ENCODE results near the gene DLGAP4. TPM values are rescaled to one million over a fixed set of nuclear protein-coding genes. Genes with fewer than 3 reads are reported as not detected.
A peak's percentile ranks its signal among the peaks of the same experiment; 100 is the strongest.

Gene DLGAP4
- polyA plus RNA-seq, 1 of the 3 experiments (the other 2 are of a cell fraction), result 31.2 TPM

DNA sequence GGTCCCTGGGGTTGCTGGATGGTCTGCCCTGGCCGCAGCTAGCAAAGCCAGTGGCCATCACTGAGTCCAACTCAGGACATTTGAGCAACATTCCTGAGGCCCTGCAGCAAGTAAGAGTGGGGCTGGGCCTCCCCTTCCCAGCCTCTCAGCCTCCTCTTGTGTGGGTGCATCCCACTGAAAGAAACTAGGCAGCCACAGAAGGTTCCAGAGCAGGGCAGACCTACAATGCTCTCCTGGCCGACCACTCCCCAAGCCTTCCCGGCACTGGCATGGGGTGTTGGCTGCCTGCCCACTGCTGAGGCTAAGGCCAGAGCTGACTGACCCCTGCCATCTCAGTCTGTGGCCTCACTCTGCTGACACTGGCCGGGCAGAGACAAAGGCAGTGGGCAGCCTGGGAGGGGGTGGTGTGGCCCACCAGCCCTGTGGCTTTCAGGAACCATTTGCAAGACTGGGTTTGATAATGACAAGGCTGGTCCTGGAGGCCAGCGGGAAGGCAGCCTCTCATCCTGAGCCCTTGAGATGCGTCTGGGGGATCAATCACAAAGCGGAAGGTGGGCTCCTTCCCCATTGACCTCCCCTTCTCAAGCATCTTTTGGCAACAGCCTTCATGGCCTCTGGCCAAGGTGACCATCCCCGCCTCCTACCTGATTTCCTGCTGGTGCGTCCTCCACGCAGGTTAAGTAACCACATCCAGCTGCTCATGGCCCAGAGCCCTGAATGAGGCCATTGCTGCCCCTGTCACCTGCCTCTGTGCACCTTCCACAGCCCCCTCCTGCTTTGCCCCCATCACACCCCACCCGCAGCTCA, 9.6 kb downstream of the DLGAP4 start:
- peak; percentile 70 for DNase-seq
- TF ChIP-seq TEAD4 (IDR thresholded peaks at IDR 0.05; ENCODE audit: borderline replicate concordance, insufficient read depth) (no peak), NFIC (IDR thresholded peaks at IDR 0.05; ENCODE audit: borderline replicate concordance) (no peak), RFX5 (IDR thresholded peaks at IDR 0.05; ENCODE audit: low read length) (no peak), FOXM1 (IDR thresholded peaks at IDR 0.05; ENCODE audit: low read depth) (no peak), TCF12 (IDR thresholded peaks at IDR 0.05) (no peak), YY1 (IDR thresholded peaks at IDR 0.05; ENCODE audit: low read depth) (no peak), ELF1 (IDR thresholded peaks at IDR 0.05) (no peak)
- TF ChIP-seq, protein P1, sequence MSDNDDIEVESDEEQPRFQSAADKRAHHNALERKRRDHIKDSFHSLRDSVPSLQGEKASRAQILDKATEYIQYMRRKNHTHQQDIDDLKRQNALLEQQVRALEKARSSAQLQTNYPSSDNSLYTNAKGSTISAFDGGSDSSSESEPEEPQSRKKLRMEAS (IDR thresholded peaks at IDR 0.05; ENCODE audit: low read depth), result no peak
- ChIA-PET POLR2A (no interaction called here), CTCF (interaction anchor here (0.6 to 2.2 kb wide), 4 partner anchors 113 to 507 kb away, joined by 3 to 6 read pairs (median 4); partner anchors contain the start of gene SCAND1)
- Histone ChIP-seq H3K9me3 (no peaks in the 10 kb centered on the region), H3K27me3 (ENCODE audit: insufficient read depth) (no peaks in the 10 kb centered on the region; the same call in 1 of the 2 replicates), H2AFZ (ENCODE audit: low read depth) (no peak overlapping the region), H3K4me3 (ENCODE audit: low read depth in 2 of 2, low read length in 1 of 2) (no peak overlapping the region), H3K4me1 (ENCODE audit: control insufficient read depth in 1 of 2, insufficient read depth in 2 of 2, low read depth in 1 of 2, low read length in 1 of 2) (peaks cover 0 to 6% of the 10 kb centered on the region in 2 experiments; a peak in 1 of 4 replicates), H3F3A (replicated peaks; ENCODE audit: insufficient read depth) (no peaks in the 10 kb centered on the region), H4K20me1 (ENCODE audit: insufficient read depth) (no peaks in the 10 kb centered on the region), H3K27ac (ENCODE audit: low read depth in 2 of 2, low read length in 1 of 2) (no peak overlapping the region), H3K36me3 (replicated peaks in 1 of 2; ENCODE audit: control insufficient read depth in 1 of 2, insufficient read depth in 2 of 2, low read length in 1 of 2) (no peaks in the 10 kb centered on the region), H3K9ac (no peak overlapping the region), H3K79me2 (ENCODE audit: insufficient read depth) (no peaks in the 10 kb centered on the region), H3K9me2 (no peaks in the 10 kb centered on the region), H3K4me2 (no peak overlapping the region)
- WGBS (ENCODE audit: low lambda C conversion rate), result 86% methylated on average over 6 of the region's 11 CpGs

DNA sequence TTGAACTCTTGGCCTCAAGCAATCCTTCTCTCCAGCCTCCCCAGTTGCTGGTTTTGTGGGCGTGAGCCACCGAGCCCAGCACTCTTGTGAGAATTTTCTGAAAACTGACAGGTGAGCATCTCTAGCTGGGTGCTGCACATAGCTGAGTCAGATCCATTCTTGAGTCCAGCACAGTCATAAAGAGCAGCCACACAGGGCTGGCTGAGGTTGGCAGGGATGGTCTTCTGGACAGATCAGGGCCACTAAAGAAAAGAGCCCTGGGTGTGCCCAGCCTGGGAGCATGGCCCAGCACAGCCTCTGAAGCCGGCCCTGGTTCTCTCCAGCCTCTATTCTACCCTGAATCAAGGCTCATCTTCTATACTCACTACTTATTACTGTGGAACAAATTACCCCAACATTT, 11.5 kb downstream of the DLGAP4 start:
- H3K4me2 ChIP-seq, result no peak overlapping the region
- H3K4me1 ChIP-seq (ENCODE audit: control insufficient read depth in 1 of 2, insufficient read depth in 2 of 2, low read depth in 1 of 2, low read length in 1 of 2), result peaks cover 0 to 6% of the 10 kb centered on the region in 2 experiments; a peak in 1 of 4 replicates
- TF ChIP-seq TAF1 (IDR thresholded peaks at IDR 0.05; ENCODE audit: borderline replicate concordance, low read depth, low read length), result no peak
- no peak for TF ChIP-seq EP300 (IDR thresholded peaks at IDR 0.05; ENCODE audit: borderline replicate concordance in 1 of 2, low read depth in 1 of 2, low read length in 1 of 2)
- no peak for TF ChIP-seq RCOR1 (IDR thresholded peaks at IDR 0.05; ENCODE audit: low read length)
- no peak for TF ChIP-seq POLR2AphosphoS5 (IDR thresholded peaks at IDR 0.05; ENCODE audit: low read depth, low read length)
- no peak for TF ChIP-seq TEAD4 (IDR thresholded peaks at IDR 0.05; ENCODE audit: borderline replicate concordance, insufficient read depth)
- TF ChIP-seq EZH2phosphoT487 (IDR thresholded peaks at IDR 0.05; ENCODE audit: borderline replicate concordance, low read depth), result no peak
- no peak for TF ChIP-seq YY1 (IDR thresholded peaks at IDR 0.05; ENCODE audit: low read depth)
- TF ChIP-seq, protein P2, sequence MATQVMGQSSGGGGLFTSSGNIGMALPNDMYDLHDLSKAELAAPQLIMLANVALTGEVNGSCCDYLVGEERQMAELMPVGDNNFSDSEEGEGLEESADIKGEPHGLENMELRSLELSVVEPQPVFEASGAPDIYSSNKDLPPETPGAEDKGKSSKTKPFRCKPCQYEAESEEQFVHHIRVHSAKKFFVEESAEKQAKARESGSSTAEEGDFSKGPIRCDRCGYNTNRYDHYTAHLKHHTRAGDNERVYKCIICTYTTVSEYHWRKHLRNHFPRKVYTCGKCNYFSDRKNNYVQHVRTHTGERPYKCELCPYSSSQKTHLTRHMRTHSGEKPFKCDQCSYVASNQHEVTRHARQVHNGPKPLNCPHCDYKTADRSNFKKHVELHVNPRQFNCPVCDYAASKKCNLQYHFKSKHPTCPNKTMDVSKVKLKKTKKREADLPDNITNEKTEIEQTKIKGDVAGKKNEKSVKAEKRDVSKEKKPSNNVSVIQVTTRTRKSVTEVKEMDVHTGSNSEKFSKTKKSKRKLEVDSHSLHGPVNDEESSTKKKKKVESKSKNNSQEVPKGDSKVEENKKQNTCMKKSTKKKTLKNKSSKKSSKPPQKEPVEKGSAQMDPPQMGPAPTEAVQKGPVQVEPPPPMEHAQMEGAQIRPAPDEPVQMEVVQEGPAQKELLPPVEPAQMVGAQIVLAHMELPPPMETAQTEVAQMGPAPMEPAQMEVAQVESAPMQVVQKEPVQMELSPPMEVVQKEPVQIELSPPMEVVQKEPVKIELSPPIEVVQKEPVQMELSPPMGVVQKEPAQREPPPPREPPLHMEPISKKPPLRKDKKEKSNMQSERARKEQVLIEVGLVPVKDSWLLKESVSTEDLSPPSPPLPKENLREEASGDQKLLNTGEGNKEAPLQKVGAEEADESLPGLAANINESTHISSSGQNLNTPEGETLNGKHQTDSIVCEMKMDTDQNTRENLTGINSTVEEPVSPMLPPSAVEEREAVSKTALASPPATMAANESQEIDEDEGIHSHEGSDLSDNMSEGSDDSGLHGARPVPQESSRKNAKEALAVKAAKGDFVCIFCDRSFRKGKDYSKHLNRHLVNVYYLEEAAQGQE (IDR thresholded peaks at IDR 0.05; ENCODE audit: low read depth, low read length), result no peak
- TF ChIP-seq NFIC (IDR thresholded peaks at IDR 0.05; ENCODE audit: borderline replicate concordance), result no peak
- TF ChIP-seq SIN3A (IDR thresholded peaks at IDR 0.05; ENCODE audit: borderline replicate concordance, low read depth, low read length), result no peak
- TF ChIP-seq, protein P1 (IDR thresholded peaks at IDR 0.05; ENCODE audit: low read depth), result no peak
- TF ChIP-seq NRF1 (IDR thresholded peaks at IDR 0.05; ENCODE audit: low read depth, low read length), result no peak
- TF ChIP-seq TCF12 (IDR thresholded peaks at IDR 0.05), result no peak
- no peak for TF ChIP-seq RAD21 (IDR thresholded peaks at IDR 0.05; ENCODE audit: low read length)
- TF ChIP-seq JUND (IDR thresholded peaks at IDR 0.05), result no peak
- TF ChIP-seq ELF1 (IDR thresholded peaks at IDR 0.05), result no peak
- TF ChIP-seq, protein P3, sequence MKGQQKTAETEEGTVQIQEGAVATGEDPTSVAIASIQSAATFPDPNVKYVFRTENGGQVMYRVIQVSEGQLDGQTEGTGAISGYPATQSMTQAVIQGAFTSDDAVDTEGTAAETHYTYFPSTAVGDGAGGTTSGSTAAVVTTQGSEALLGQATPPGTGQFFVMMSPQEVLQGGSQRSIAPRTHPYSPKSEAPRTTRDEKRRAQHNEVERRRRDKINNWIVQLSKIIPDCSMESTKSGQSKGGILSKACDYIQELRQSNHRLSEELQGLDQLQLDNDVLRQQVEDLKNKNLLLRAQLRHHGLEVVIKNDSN (IDR thresholded peaks at IDR 0.05; ENCODE audit: borderline replicate concordance, low read depth), result no peak
- no peak for TF ChIP-seq RFX5 (IDR thresholded peaks at IDR 0.05; ENCODE audit: low read length)
- H3K9me2 ChIP-seq, result no peaks in the 10 kb centered on the region
- WGBS (ENCODE audit: low lambda C conversion rate), result 47% methylated on average over 3 of the region's 3 CpGs
- no peaks in the 10 kb centered on the region for H4K20me1 ChIP-seq (ENCODE audit: insufficient read depth)
- ChIA-PET CTCF (interaction anchor here (0.9 kb wide), 1 partner anchor 121 kb away, joined by 4 read pairs; no protein-coding TSS in a partner anchor), POLR2A (interaction anchor here (0.7 kb wide), 1 partner anchor 23 kb away, joined by 3 read pairs; no protein-coding TSS in a partner anchor)
- no peak overlapping the region for H3K4me3 ChIP-seq (ENCODE audit: low read depth in 2 of 2, low read length in 1 of 2)
- H3K9ac ChIP-seq, result no peak overlapping the region
- no peaks in the 10 kb centered on the region for H3K79me2 ChIP-seq (ENCODE audit: insufficient read depth)
- no peaks in the 10 kb centered on the region for H3K36me3 ChIP-seq (replicated peaks in 1 of 2; ENCODE audit: control insufficient read depth in 1 of 2, insufficient read depth in 2 of 2, low read length in 1 of 2)
- no peaks in the 10 kb centered on the region for H3K9me3 ChIP-seq
- no peak overlapping the region for H2AFZ ChIP-seq (ENCODE audit: low read depth)
- H3F3A ChIP-seq (replicated peaks; ENCODE audit: insufficient read depth), result no peaks in the 10 kb centered on the region
- no peak overlapping the region for H3K27ac ChIP-seq (ENCODE audit: low read depth in 2 of 2, low read length in 1 of 2)
- DNase-seq, result peak; percentile 31
- no peaks in the 10 kb centered on the region; the same call in 1 of the 2 replicates for H3K27me3 ChIP-seq (ENCODE audit: insufficient read depth)

All from SK-N-SH (cell line).